ENCODE data around the gene ZNF500.

ZNF500 gene

DNA sequence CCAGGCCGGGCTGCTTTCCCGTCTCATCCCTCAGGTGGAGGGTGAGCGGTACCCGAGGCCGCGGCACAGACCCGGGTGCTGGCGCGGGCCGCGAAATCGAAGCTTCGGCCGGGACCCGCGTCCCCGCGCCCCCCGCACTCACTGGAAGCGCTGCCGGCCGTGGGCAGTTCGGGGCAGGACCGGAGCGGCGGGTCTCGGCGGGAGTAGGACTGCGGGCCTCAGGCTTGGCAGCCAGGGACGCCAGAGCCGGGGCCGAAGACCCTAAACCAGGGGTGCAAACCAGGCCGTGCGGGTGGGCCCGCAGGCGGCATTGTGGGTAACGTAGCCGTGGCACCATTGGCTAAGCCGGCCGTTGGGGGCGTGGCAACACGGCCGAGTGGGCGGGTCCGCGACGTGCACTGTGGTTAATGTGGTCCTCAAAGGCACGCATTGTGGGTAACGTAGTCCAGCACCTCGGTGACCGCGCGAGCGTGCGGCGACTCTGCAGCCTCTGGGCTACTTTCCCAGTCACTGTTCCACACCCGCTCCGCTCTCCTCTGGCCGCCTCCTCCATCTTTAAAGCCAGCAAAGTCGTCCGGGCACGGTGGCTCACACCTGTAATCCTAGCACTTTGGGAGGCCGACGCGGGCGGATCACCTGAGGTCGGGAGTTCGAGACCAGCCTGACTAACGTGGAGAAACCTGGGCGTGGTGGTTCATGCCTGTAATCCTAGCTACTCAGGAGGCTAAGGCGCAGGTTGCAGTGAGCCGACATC, at the start of gene ZNF500:
TSS of gene ZNF500 (minus strand) at position 288 of the 754 bp plus-strand sequence. CDS start 1,184 bp downstream, outside the sequence.
- peak; percentile 95 to 97 for DNase-seq

GRCh38 chr16:4814542-4815173, 47.7 kb upstream of the ZNF500 start:
- DNase-seq = no peak

DNA sequence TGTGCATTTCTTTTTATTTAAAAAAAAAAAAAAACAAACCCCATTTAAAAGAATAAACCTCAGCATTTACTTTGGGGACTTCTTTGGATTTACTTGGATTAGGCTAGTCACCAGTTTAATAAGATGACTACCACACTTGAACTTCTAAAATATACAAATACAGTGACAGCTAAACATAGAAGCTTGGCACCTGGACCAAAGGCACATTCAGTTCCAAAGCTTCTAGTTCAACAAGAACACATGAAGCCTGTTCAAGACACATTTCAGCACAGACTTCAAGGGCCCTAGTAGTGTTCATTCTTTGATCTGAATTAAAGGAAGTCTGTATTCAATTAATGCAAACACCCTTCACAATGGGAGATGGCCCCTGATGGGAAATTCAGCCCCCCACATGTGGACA, 47.1 kb upstream of the ZNF500 start:
- DNase-seq = no peak

- DNase-seq = no peak
These were observed 46.5 kb upstream of the ZNF500 start for GRCh38 chr16:4813251-4814003.

- DNase-seq = no peak
These were observed 44.8 kb upstream of the ZNF500 start for GRCh38 chr16:4811773-4812172.

- DNase-seq = no peak
These were observed 44.3 kb upstream of the ZNF500 start for GRCh38 chr16:4811242-4811641.

DNA sequence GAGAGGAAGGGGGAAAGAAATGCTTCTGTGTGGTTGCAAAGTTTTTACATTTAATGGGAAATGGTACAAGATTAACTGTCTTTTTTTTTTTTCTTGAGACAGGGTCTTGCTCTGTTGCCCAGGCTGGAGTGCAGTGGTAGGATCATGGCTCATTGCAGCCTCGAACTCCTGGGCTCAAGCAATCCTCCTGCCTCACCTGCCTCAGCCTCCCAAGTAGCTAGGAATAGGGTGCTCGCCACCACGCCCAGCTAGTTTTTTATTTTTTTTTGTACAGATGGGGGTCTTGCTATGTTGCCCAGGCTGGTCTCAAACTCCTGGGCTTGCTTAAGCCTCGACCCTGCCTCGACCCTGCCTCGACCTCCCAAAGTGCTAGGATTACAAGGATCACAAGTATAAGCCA, 39.3 kb upstream of the ZNF500 start:
- no peak for DNase-seq

DNA sequence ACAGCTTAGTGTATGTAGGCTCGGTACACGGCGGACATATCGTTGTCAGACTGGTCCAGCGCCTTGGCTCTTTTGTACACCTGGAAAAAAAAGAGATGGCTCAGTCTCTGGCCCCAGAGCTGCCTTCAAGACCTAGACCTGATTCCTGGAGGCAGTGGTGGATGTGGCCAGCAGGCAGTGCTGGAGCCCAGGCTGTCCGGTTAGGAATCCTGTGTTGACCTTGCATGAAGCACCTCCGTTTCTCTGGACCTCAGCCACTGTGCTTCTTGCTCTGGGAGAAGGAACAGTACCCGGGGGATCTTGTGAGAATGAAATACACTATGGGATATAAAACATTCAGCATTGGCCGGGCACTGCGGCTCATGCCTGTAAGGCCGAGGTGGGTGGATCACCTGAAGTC, 38.3 kb upstream of the ZNF500 start:
- DNase-seq = no peak

DNA sequence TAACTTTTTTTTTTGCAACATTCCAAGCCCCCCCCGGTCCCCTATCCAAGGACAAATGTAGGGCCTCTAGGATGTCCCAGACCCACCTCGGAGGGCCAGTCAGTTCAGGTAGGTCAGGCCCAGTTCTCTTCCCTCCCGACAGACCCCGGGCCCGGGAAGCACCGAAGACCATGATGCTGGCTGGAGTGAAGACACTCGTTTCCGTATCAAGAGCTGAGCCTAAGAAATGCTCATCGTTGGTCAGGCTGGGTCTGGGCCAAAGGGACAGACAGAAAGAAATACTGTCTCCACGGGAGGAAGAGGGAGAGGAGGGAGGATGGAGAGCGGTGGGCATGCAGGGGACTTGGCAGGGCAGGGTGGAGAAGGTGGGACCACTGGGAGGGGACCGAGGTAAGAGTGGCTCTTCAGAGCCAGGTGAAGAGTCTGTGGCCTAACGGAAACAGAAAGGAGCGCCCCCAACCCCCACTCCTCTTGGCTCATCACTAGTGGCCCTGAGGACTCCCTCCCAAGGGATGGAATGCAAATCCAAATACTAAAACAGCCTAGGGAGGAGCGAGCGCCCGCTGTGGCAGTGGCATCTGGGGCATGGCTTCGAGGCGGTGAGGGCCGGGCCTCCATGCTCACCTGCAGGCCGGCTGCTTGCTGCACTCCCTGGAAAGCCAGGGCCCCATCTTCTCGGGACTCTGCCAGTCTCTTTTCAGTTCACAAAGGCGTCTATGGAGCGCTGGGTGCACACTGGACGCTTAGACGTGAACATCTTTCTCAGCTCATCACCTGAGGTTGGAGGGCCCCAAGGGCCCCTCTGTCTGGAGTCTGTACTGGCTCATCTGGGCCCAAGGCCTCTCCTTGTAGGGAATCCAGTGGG, 37.2 kb upstream of the ZNF500 start:
- no peak for DNase-seq

DNA sequence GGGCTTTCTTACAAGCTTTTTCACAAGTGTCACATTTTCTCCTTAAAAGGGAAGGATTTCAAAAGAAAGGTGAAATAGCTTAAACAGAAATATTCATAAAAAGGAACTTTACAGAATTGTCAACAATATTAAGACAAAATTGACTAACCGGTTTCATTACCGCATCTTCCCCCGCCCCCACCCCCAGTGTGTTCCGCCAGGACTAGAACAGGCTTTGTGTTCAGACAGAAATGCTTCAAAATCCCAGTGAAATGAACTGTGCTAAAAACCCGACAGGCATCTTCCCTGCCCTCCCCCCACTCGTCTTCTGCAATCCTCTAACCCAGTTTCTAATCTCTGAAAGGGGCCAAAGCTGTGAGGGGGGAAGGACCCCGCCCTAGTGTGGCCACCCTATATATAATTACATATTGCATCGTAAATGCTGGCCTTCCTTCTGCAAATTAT, 36.5 kb upstream of the ZNF500 start:
- no peak for DNase-seq

- DNase-seq = peak; percentile 87 to 88
These were observed 35.8 kb upstream of the ZNF500 start for GRCh38 chr16:4802659-4803287.

DNA sequence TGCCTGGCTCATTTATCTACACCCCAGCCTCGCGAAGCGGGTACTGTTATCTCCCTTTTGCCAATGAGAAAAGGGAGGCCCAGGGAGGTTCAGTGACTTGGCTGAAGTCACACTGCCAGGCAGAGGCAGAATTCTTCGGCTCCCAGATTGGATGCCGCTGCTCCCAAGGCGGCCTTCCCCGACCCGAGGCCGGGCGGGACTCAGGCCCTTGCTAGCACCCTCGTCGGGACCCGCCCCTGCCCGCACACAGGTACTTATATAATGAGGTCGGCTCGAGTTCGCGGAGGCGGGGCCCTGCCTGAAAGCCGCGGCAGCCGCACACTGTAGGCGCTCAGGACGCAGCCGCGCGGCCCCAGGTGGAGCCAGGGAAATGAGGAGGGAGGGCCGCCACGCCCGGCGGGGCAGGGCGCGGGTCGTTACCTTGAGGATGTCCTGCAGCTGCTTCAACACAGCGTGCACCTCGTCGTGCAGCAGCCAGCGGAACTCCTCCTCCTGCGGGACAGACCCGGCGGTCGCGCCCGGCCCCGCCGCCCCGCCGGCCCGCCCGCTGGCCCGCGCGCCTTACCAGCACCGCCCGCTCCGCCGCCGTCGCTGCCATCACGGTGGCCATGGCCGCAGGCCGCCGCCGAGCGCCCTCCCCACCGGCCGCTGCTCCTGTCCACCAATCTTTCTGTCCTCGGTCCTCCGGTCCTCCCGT, 35.1 kb upstream of the ZNF500 start, which contains the start of gene ROGDI:
TSS of gene ROGDI (minus strand) at position 672 of the 697 bp plus-strand sequence. CDS start at position 610, 62 bp downstream.
- peak; percentile 89 to 90 for DNase-seq

- no peak for DNase-seq
These were observed 34.3 kb upstream of the ZNF500 start for GRCh38 chr16:4801051-4801961.

DNA sequence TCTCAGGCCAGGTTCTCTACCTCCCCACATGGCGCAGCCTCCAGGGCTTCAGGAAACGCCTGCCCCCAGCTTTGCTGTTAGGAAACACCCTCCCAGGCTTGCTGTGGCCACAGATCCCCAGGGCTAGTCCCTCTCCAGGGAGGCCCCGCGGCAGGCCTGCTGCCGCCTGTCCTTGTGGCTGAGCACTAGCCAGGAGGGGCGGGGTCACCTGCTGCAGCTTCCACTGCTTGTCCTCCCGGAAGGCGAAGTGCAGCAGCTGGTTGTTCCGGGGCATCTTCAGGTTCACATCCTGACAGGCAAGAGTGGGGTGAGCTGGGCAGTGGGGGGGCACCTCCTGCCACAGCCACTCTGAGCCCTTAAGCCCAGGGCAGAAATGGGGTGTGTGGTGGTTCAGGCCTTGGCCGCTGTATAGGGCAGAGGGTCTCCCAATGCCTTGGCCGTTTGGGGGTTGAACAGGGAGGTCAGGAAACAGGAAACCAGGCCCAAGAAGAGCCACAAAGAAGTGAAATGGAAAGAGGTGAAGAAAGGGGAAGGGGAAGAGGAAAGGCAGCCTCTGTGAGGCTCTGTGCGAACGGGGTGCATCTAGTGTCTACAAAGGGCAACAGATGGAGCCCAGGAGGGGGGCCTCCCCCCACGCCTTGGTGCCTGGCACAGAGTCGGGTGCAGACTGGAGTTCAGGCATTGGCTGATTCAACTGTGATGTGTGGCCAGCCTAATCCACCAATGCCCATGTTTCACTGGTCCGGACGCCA, 33.5 kb upstream of the ZNF500 start:
- peak in 1 of 2 donors; percentile 16 for DNase-seq

GRCh38 chr16:4799171-4799855, 32.4 kb upstream of the ZNF500 start:
- no peak for DNase-seq

GRCh38 chr16:4798456-4798855, 31.5 kb upstream of the ZNF500 start:
- no peak for DNase-seq

- DNase-seq = no peak
These were observed 30.9 kb upstream of the ZNF500 start for GRCh38 chr16:4797805-4798252.

DNA sequence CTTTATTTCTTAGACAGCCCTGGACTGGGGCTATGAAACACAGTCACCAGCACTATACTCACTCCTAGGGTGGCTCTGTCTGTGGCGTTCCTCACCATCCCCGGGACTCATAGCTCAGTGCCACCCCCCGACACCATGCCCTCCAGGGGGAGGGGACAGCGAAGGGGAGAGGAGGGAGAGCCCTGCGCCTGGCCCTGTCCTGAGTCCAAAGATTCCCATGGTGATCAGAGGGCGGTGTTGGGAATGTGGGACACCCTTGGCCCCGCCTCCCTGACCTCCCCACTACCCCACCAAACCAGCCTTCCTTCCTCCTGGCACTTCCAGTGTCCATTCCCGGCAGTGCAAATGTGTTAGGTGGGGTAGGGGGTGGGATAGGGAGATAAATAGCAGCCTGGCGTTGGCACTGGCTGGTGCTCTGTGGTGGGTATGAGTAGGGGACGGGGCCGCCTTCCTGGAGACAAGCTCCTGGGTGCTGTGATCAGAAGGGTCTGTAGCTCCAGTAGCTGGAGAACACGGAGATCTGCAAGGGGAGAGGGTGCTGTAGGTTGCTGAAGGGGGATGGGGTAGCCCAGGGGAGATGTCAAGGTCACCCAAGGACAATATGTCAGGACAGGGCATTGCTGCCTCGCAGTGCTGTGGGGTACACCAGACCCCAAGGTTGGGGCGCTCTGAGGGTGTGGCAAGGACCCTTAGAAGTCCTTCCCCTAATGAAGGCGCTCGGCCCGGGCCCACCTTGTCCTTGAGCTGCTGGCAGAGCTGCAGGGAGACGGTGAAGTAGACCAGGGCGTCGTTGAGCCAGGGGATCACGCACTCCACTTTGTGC, 30.2 kb upstream of the ZNF500 start:
- no peak for DNase-seq
